AG09309 (cell line): Measurements from ENCODE around the gene NUDT14.
A peak's percentile ranks its signal among the peaks of the same experiment; 100 is the strongest.

Experiments
- DNase-seq: peaks from one replicate; pipeline ENCODE4 v3.0.0-alpha.2; 2010; ENCODE audit warnings: low read depth
- H3K4me3 ChIP-seq: 2 replicates; pipeline ENCODE4 v1.5.1; 2011; ENCODE audit warnings: mild to moderate bottlenecking, low read depth, low read length, moderate library complexity; ENCODE audit not compliant: control insufficient read depth
- TF ChIP-seq, protein P1 (sequence below): IDR thresholded peaks from 2 replicates; pipeline ENCODE4 v1.5.1; 2011; ENCODE audit warnings: mild to moderate bottlenecking, low read depth, low read length, inconsistent platforms; ENCODE audit not compliant: insufficient read depth, control insufficient read depth; ENCODE audit errors: missing control alignments

The NUDT14 gene

DNA sequence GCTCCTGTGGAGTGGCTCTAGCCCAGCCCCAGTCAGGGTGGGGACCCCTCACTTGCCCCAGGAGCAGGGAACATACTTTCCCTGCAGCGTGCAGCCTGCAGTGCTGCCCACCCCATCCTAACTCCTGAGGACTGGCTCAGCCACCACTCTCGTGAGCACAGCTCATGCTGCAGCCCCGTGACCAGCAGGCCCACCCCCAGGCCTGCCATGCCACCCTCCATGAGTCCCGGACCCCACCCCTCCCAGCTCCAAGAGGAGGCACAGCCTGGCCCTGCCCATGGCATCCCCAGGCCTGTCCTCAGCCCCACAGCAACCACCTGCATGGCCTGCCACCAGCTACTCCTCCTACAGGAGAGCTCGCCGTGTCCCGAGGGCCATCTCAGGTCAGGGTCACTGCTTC is 8.6 kb downstream of the NUDT14 start:
- TF ChIP-seq, protein P1, sequence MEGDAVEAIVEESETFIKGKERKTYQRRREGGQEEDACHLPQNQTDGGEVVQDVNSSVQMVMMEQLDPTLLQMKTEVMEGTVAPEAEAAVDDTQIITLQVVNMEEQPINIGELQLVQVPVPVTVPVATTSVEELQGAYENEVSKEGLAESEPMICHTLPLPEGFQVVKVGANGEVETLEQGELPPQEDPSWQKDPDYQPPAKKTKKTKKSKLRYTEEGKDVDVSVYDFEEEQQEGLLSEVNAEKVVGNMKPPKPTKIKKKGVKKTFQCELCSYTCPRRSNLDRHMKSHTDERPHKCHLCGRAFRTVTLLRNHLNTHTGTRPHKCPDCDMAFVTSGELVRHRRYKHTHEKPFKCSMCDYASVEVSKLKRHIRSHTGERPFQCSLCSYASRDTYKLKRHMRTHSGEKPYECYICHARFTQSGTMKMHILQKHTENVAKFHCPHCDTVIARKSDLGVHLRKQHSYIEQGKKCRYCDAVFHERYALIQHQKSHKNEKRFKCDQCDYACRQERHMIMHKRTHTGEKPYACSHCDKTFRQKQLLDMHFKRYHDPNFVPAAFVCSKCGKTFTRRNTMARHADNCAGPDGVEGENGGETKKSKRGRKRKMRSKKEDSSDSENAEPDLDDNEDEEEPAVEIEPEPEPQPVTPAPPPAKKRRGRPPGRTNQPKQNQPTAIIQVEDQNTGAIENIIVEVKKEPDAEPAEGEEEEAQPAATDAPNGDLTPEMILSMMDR, result no peak

DNA sequence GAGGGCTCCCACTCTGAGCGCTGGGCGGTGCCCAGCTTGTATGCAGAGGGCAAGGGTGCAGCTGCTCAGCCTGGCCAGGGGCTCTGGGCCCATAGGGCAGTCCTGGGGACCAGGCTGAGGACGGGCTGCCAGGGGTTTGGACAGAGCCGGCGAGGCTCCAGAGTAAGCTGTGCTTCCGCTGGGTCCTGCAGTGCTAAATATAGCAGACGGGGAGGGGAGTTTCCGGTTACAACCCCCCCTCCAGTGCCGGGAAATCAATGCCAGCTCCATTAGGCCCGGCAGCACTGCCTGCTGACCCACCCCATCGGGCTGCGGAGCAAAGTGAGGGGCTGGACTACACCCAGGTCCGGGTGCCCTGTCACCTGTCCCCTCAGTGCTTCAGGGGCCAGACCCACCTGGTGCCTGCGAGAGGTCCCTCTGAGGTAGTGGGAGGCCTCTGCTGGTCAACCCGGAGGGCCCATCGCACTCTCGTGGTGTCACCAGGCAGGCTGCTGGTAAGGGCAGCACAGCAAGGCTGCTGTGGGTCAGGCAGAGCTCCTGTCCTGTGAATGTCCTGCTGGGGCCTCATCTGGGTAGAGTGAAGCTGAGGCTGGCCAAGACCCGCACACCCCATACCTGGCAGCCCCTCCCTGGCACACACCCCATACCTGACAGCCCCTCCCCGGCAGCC is 10.0 kb downstream of the NUDT14 start:
- DNase-seq, result no peak
- TF ChIP-seq, protein P1, result no peak
- no peak overlapping the region for H3K4me3 ChIP-seq

More for the DNA sequence above, 8.6 kb downstream of the NUDT14 start:
- no peak overlapping the region for H3K4me3 ChIP-seq
- DNase-seq, result no peak

DNA sequence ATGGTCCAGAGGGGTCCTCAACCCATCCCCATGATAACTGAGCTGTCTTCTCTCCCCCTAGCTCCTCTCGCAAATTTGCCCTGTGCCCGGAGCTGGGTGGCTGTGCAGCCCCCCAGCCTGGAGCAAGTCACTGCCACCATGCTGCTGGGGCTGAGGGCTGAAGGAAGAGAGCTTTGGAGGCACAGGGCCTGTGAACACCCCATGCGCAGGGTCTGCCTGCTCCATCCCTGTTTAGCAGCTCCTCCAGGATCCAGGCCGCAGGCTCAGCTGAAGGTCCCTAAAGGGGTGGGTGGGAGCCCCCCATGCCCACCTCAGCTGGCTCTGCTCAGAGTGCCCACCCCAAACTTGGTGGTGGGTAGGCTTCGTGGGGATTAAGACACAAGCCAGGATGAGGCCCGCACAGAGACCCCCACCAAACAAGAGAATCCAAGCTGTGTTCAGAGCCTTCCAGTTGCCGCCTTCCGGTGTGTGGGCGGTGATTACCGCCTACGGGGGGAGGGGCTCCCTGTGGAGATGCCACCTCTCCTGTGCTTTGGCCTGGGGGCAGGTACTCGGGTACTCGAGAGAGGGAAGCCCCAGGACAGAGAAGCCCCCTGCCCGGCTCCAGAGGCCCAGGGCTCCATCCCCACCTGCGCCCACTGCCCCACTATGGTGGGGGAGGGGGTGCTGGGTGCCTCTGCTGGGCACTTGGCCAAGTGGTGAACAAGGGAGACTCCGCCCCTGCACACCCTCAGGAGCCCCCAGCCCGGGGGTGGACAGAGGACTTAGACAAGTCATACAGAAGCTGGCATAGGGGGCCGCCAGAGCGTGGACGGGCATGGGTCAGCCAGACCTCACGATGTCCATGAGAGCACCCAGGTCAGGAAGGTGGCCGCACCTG is 11.1 kb downstream of the NUDT14 start:
- H3K4me3 ChIP-seq, result no peak overlapping the region
- TF ChIP-seq, protein P1, result no peak
- DNase-seq, result no peak

DNA sequence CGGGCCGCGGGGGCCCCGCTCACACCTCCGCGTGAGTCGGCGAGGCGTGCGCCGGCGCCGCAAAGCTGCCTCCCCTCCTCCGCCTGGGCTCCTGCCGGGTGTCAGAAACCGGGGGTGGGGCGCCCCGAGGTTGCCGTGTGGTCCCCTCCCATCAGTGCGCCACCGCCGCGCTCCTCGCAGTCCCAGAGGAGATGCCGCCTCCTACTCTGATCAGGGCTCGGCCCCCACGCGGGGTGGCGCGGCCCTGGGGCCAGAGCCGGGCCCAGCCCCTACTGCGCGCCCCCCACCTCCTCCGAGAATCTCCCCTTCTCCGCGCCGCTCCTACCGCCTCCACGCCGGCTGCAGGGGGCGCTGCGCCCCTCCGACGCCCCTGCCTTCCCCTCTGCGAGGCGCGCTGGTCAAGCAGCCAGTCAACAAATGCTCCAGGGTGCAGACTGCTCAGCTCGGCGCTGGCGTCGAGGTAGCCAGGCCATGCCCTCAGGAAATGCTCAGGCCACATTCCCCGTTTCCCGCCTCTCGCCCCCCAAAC is 12.1 kb downstream of the NUDT14 start:
- H3K4me3 ChIP-seq, result no peak overlapping the region
- TF ChIP-seq, protein P1, result peak; percentile 24
- DNase-seq, result no peak

DNA sequence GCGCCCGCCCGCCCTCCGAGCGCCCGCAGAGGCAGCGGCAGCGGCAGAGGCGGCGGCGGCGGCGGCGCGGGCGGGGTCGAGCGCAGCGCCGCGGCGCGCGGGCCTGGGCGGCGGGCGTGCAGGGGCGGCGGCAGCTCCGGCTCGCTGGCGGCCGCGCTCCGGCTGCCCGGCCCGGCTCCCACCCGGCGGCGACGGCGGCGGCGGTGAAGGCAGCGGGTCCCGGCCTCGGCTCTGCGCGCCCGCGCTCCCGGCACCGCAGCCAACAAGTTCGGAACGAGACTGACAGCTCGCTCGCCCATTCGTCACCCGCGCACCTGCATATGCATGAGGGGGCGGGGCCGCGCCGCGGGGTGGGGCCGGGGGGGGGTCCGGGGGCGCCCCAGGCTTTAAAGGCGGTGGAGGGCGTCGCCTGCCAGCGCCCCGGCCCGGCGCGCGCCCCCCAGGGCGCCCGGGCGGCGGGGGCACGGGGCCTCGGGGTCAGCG is 12.6 kb downstream of the NUDT14 start, which contains the start of gene JAG2:
Gene JAG2, minus strand, starts transcription at position 281 of the 483 bp plus-strand sequence. CDS start 356 bp downstream, outside the sequence.
- TF ChIP-seq, protein P1, result no peak
- DNase-seq, result no peak
- no peak within 1 kb of the TSS for H3K4me3 ChIP-seq

DNA sequence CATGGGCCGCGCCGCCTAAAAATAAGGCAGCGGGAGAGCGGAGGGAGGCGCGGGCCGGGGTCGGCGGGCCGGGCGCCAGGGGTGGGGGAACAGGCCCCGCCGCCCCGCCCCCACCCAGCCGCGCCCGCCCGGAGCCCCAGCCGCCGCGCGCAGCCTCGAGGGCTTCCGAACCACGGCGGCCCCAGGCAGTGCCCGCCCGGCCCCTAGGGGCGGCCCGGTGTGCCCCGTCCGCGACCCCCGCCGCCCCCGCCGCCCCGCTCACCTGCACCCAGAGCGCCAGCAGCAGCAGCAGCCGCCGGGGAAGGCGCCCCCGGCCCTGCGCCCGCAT is 13.1 kb downstream of the NUDT14 start:
- DNase-seq, result no peak
- no peak overlapping the region for H3K4me3 ChIP-seq
- TF ChIP-seq, protein P1, result no peak
